Stimulated activated CD4-positive, alpha-beta T cell treated with anti-CD3 and anti-CD28 coated beads, Interleukin-1b, Interleukin-23, amount 100 ng/mL, for 48 hours (primary cell): ENCODE measurements around the gene PPT1.
"Not testable (repeated sequence)": the region's sequence is repeated elsewhere in the genome, so short reads cannot be mapped to it uniquely, and the experiment has no call there.

ENCODE experiments used
- DNase-seq: peaks from one replicate; pipeline ENCODE4 v3.0.0-alpha.2; 2020

The PPT1 gene

DNA sequence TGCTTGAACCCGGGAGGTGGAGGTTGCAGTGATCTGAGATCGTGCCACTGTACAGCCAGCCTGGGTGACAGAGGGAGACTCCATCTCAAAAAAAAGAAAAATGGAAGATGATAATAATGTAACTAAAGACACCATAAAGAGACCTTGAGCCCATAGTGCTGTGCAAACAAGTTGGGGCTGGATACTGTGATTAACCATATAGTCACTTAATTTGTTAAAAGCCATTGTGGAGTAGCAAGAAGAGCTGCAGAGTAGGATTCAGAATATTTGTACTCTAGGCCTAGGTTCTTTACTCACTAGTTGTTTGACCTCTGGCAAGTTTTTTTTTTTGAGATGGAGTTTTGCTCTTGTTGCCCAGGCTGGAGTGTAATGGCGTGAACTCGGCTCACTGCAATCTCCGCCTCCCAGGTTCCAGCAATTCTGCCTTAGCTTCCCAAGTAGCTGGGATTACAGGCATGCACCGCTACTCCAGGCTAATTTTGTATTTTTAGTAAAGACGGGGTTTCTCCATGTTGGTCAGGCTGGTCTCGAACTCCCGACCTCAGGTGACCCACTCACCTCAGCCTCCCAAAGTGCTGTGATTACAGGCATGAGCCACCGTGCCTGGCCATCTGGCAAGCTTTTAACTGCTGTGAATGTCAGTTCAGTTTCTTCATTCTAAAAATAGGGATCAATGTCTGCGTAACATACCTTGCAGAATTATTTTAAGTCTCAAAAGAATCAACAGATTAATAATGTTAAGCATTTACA, 43.7 kb downstream of the PPT1 start:
- no peak for DNase-seq

DNA sequence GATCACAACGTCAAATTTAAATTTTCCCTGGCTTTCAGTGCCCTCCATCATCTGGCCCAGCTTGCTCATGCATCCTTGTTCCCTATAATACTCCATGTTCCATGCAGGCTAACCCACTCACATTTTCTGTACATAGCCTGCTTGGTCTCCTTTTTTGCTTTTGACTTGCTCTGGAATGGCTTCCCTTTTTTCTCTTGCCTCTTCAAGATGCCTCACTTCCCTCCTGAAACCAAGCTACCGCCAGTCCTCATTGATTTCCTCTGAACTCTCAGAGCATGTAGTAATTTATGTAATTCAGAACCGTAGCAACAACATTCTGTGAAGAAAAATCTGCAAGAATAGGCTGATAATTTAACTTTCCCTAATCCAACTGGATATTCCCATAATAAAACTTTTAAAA, 46.2 kb downstream of the PPT1 start:
- no peak for DNase-seq

DNA sequence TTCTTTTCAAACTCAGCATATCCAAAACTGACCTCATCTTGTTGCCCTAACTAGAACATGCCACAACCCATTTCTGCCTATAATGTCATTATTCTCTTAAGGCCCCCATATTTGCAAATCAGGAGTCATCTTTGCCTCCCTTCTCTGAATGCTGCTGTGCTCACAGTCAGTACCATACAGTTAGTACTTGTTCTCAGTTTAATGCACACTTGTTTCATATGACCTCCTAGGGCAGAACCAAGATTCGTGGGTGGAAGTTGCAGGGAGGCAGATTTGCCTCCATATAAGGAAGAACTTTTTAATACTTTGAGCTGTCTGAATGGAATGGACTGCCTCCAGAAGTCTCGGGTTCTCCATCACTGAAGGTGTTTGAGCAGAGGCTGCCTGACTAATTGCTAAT, 47.3 kb downstream of the PPT1 start:
- DNase-seq, result peak; percentile 39

DNA sequence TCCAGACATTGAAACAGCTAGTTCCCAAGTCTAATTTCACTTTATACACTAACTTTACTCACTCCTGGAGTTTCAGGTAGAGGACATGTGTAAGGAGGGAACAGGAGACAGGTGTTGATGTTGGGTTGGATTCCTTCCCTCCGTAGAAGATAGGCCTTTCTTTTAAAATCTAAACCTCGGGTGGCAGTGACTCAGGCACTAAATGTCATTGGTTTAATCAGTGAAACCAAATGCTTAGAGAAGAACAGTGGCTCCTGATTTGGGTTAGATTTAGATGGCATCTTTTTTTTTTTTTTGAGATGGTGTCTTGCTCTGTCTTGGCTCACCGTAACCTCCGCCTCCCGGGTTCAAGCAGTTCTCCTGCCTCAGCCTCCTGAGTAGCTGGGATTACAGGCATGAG, 49.3 kb downstream of the PPT1 start:
- no peak for DNase-seq

DNA sequence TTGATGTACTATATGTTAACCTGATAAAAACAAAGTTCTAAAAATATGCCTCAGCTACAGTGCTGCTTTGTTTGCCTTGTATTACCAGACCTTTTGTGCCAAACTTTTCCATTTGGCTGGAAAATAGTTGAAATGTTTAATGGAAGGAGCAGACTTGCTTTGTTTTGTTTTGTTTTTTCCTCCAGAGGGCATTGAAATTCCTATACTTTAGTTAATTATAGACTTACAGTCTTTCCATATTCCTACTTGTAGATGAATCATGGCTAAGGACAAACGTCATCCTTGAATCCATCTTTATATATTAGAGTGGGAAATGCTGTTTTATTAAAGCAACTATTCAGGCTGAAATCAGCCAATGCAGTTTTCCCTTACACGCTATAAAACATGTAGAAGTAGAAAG, 49.8 kb downstream of the PPT1 start:
- DNase-seq, result no peak

DNA sequence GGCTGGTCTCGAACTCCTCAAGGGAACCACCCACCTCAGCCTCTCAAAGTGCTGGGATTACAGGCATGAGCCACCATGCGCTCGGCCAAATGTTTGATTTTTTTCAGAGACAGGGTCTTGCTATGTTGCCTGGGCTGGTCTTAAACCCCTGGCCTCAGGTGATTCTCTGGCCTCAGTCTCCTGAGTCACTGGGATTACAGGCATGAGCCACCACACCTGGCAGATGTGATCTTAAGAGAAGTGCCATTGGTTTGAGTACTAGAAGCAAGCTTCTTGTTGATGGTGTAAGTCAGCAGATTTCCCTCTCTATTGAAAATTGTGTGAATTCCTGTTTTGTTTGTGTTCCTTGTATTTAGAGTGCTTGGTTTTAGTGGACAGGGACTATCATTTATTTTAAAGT, 51.3 kb downstream of the PPT1 start:
- no peak for DNase-seq

DNA sequence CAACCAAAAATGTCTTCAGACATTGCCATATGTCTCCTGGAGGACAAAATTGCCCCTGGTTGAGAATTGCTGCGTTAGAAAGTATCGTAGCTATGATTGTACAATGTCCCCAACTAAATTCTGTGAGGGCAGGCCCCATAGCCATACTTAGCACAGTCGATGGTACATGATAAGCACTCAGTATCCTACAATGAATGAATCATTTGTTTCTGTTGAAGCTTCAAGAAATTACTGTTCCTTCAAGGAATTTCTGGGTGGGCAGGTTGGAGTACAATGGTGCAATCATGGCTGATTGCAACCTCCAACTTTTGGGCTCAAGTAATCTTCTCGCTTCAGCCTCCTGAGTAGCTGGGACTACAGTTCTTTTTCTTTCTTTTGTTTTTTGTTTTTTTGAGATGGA, 51.9 kb downstream of the PPT1 start:
- DNase-seq, result no peak

DNA sequence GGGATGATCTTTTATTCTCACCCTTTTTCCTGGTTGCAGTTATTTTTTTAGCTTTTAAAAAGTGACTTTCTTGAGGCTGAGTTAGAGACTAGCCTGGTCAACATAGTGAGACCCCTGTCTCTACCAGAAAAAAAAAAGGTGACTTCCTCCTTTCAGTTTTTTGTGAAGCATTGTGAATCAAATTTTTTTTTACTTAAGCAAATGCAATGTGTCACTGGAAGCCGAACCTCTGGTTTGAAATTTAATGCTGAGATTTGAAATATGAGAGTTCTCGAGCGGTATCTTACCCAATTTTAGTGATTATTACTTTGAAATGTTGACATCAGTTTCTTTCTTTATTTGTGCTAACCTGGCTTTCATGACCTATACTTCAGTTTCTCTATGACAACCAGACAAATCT, 52.9 kb downstream of the PPT1 start:
- DNase-seq, result no peak

DNA sequence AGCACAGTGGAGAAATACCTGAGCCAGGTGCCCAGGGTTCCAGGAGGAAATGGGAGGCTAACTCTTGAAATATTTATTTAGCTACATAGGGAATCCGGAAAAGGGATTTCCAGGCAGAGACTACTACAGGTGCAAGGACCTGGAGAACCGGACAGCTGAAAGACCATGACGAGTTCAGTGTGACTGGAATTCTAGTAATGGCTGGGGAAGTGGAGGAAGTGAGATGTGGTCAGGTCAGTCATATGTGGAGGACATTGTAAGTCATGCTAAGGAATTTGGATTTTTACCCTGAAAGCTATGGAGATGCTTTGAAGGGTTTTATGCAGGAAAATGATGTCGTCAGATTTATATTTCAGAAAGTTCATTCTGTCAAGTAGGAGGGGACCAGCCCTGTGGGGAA, 54.7 kb downstream of the PPT1 start:
- DNase-seq, result no peak

DNA sequence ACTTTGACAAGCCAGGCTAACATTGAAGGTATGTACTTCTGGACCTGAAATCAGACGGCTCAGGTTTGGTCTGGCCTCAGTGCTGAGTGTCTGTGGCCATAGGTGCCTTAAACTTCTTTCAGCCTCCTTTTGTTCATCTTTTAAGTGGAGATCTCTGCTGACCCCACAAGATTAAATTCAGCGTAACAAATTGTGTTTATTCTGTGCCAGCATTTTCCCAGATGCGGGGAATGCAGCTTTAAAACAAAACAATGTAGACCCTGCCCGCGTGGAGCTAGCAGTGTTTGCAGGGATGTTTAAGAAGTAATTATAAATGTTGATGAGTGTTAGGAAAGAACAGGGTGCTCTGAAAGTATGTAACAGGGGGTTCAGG, 55.6 kb downstream of the PPT1 start:
- no peak for DNase-seq

DNA sequence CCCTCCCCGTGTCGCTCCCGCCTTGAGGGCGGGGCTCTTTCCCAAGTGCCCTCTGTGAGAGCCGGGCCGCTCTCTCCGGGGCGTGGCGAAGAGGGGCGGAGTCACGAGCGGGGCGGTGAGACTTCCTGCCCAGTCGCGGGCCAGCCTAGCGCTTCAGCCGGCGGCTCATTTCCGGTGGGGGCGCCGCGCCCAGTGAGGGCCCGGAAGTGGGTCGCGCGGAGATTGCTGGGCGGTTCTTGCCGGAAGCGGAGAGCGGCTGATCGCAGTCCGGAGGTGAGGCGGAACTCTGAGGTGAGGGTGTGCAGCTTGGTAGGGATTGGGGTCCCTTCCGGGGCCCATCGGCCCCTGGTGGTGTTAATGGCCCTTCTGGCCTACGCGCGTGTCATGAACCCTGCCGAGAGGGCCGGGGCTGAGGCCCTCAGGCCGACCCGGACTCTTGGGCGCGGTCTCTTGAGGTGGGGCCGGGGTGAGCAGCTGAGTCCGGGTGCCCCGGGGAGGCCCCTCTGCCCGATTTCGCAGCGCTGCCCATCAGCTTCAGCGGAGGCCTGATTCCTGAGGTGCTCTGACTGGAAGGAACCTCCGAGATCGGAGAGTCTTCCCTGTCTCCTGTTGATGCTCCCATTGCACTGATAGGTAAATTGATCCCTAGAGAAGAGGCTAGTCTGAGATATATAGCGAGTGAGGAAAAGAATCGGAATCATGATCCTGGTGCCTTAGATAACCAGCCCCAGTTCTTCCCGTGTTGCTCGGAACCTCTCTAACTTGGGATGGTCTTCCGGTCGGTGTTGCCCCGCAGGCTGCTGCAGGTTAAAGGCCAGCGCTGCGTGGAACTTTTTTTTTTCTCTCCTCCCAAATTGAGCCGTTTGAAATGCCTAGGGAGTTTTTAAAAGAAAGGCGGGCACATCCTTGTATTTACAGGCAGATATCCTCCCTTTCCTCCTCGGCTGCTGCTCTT, 56.3 kb downstream of the PPT1 start, which contains the start of gene CAP1:
Gene CAP1 (plus strand): TSS at position 219 of the 955 bp plus-strand sequence. CDS start 18,618 bp downstream, outside the sequence.
- DNase-seq, result peak; percentile 100

DNA sequence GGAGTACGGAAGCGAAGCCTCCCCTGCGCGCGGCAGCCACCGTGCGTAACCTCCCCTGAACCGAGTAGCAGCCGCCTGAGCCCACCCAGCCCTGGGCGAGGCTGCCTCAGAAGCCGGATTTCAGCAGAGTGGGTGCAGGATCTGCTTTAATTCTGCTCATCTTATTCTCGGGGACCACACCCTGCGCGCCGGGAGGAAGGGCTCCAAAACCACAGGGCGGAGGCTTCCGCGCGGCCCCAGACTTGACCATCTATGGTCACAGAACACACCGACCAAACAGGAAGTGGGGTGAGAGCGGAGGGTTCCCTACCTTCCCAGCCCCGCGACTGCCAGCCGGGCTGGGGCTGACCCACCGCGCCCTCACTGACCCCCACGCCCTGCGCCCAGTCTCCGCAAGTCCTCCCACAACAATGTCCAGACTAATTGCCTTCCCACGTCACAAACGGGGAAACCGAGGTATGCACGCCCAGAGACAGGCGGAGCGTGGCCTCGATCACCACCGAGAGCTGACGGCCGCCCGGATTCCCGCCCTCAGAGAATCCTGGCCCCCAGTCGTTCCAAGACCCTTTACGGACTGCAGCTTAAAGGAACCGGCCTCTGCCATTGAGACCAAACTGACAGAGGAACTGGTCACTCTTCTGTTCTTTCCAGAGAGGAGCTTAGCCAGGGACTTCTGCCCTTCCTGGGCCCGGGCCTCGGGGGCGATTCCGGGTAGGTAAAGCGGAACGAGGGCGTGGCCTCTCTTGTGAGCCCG, 57.1 kb downstream of the PPT1 start:
- DNase-seq, result peak; percentile 84

DNA sequence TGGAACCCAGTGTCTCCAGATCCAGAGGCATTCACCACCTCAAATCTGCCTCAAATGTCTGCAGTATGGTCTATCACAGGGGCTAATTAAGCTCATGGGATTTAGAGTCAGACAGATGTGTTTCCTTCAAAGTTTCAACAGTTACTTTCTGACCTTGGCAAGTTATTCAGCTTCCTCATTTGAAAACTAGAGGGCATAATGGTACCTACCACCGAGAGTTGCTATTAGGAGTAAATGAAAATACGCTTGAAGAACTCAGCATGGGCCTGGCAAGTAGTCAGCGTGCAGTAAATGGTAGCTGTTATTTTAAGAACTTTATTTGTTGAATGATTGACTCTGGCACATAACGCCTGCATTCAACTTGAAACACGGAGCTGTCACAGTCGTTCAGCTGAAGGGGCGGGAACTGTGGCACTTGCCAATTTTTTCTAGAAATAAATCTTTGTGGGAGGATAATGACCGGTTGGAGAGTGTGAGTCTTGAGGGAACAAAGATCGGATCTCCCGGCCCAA, 57.8 kb downstream of the PPT1 start:
- DNase-seq, result no peak

DNA sequence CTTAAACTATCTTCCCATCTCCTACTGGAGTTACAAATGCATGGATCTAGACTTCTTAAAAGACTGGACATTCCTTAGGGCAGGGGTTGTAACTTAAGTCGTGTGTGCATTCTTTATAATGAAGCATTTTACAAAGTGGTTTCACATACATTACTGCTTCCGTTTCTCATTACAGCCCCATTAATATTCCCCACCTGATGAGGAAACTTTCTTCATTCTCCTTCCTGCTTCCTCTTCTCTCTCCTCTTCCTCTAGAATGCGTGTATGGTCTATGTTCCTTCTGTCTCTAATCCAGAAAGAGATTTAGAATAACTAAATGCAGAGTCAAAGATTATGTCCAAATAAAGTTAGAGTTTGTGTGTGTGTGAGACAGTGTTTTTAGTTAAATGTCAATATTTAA, 58.4 kb downstream of the PPT1 start:
- no peak for DNase-seq

DNA sequence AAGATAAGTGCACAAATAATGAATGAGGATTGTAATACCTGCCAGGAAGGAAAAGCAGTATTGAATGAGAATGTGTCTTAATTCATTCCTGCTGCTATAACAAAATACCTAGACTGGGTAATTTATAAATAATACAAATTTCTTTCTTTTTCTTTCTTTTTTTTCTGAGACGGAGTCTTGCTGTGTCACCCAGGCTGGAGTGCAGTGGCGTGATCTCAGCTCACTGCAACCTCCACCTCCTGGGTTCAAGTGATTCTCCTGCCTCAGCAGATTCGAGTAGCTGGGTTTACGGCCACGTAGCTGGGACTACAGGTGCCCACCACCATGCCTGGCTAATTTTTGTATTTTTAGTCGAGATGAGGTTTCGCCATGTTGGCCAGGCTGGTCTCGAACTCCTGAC, 59.8 kb downstream of the PPT1 start:
- DNase-seq, result not testable (repeated sequence)

DNA sequence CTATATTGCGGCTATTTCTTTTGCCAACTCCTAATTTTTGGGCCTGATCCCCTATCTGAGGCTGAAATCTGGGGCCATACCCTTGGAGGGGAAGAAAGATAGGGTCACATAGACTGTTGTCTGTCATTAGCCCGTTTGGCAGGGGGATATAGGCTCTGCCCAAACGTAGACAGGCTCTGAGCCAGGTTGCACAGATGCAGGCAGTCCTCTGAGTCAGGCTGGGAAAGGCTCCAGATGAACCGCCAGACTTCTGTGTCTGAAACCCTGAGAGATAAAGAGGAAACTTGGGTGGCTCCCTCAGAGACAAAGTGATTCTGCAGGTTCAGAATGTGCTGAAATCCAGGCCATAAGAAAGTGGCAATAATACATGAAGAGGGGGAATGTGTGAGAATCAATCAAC, 60.5 kb downstream of the PPT1 start:
- no peak for DNase-seq

DNA sequence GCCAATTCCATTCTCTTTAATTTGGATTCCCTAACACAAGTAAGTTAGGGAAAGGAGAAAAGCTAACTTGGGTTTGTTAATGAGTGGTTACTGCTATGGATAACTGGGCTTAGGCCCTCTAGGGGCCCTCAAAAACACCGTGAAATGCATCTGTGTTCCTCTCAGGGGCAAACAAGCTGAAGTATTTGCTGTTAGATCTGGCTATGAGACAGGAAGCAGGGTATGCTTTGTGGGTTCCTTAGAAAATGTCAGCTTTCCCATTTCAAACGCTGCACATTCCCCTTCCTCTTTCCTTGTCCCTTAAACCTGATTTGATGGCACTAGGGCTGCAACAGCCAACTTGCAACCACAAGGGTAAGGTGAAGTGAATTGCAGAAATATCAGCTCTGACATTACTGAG, 62.2 kb downstream of the PPT1 start:
- DNase-seq, result no peak

DNA sequence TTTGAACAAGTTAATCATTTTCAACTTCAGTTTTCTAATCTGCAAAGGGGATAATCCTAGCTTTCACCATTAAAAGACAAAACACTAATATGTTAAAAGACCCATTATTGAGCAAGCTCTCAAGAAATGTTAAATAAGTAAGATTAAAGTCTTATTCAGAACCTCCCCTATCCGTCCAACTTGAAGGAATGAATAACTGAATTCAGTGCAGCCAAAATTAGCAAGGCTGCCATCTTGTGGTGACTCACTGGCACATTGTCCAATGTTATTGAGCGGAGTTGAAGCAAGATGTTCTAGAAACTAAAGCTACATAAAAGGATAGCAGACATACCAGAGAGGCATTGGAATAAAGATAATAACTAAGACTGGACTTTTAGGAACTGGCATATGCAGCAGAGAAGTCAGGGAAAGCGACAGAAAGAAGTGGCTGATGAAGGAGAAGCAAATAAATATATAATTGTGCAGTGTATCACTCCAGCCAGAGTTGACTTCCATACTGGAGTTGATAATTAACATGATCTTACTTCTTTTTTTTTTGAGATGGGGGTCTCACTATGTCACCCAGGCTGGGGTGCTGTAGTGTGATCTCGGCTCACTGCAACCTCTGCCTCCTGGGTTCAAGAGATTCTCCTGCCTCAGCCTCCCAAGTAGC, 64.7 kb downstream of the PPT1 start:
- DNase-seq, result peak; percentile 34

DNA sequence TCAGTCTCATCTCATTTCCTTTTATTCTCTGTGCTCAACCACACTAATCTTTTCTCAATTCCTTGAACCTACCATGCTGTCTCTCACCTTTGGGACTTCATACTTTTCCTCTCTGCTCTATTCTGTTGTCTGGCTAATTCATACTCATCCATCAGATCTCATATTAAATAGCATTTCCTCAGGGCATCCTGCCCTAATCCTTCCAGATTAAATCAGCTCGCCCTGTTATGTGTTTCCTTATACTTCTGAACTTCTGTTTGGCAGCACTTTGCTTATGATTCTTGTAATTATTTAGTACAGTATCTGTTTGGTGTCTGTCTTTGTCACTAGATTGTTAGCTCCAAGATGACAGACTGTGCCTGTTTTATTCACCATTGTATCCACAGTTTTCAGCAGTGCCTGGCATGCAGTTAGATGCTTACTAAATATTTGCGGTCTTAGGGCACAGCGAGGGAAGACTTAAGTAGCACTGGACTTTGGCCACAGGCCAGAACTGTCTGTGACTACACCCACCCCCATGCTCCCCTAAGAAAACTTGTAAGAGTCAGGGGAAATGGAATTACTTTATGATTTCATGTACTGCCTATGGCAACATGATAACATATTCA, 66.4 kb downstream of the PPT1 start:
- no peak for DNase-seq

DNA sequence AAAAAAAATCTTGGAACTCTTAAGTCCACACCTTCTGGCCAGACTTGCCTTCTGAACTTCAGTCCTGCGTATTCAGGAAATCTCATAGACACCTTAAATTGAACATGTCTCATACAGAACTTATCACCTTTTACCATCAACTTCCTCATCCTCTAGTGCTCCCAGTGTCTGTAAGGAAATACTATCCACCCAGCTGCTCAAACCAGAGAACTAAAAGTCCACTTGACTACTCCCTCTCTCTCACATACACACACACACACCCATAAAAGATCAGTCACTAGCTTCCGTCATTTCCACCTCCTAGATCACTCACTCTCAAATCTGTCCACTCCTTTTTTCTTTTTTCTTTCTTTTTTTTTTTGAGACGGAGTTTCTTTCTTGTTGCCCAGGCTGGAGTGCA, 67.4 kb downstream of the PPT1 start:
- DNase-seq, result no peak

DNA sequence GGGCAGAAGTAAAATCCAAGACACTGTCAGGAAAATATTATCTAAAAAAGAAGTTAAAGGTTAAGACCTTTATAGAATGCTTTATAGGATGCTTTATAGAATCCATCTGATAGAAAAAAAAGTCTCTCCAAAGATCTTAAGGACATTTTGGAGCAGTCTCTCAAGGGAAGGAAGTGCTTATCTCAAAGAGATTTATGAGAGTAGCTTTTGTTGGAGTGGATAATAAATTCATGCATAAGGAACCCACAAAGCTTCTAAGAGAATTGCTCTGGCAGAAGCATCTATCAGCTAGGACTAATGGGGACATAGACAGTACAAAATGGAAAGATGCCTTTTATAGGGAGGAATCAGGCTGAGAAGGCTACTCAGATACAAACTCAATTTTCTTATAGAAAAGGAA, 69.4 kb downstream of the PPT1 start:
- DNase-seq, result no peak

DNA sequence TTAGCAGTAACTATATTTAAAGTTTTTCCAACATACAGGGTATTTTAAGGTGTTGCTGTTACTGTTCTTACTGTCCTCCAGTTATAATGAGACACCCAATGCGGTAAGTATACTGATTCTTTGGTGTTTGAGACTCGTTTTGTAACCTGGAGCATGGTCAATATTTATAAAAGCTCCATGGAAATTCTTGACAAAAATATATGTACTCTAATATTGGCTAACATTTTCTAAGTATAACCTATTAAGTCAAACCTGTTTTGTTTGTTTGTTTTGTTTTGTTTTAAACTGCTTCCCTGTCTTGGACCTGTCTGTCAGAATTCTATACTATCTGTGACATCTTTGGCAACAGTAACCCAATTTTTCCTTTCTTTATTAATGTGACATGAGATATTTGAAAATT, 72.4 kb downstream of the PPT1 start:
- DNase-seq, result no peak
